NCI-H2196 treated with DMSO at 0.1 percent for 48 hours (cell line): ENCODE results near the gene WBP1L.
"Not testable (repeated sequence)": the region's sequence is repeated elsewhere in the genome, so short reads cannot be mapped to it uniquely, and the experiment has no call there.

Experiments
- DNase-seq: peaks from one replicate; lab custom pipeline; 2025; ENCODE audit not compliant: unreplicated experiment; lab: John Stamatoyannopoulos, UW

WBP1L gene

GRCh38 chr10:102743588-102744373 is at the start of gene WBP1L:
Gene WBP1L (plus strand): TSS chr10:102743948. CDS start chr10:102744054, 106 bp downstream.
- DNase-seq = peak; percentile 86

- not testable (repeated sequence) for DNase-seq
Measured at GRCh38 chr10:102695401-102695800, 48.3 kb upstream of the WBP1L start.

GRCh38 chr10:102696736-102697135 is 47.0 kb upstream of the WBP1L start:
- no peak for DNase-seq

GRCh38 chr10:102698894-102699293 is 44.9 kb upstream of the WBP1L start:
- DNase-seq = no peak

- DNase-seq = no peak
Measured at GRCh38 chr10:102701272-102701671, 42.5 kb upstream of the WBP1L start.

GRCh38 chr10:102701796-102702195 is 42.0 kb upstream of the WBP1L start:
- no peak for DNase-seq

GRCh38 chr10:102702742-102703141 is 41.0 kb upstream of the WBP1L start:
- no peak for DNase-seq

- no peak for DNase-seq
Measured at GRCh38 chr10:102704915-102705314, 38.8 kb upstream of the WBP1L start.

GRCh38 chr10:102705531-102705930 is 38.2 kb upstream of the WBP1L start:
- DNase-seq = no peak

GRCh38 chr10:102710609-102711008 is 33.1 kb upstream of the WBP1L start:
- no peak for DNase-seq

GRCh38 chr10:102712089-102712488 is 31.7 kb upstream of the WBP1L start:
- no peak for DNase-seq

- no peak for DNase-seq
Measured at GRCh38 chr10:102712843-102713538, 30.8 kb upstream of the WBP1L start.

- no peak for DNase-seq
Measured at GRCh38 chr10:102713539-102713813, 30.3 kb upstream of the WBP1L start.

GRCh38 chr10:102713814-102714620 is 29.7 kb upstream of the WBP1L start, which contains the start of gene ARL3:
Gene ARL3 (minus strand): TSS chr10:102714397. CDS start chr10:102714275, 122 bp downstream.
- peak; percentile 82 for DNase-seq

- no peak for DNase-seq
Measured at GRCh38 chr10:102714621-102715455, 28.9 kb upstream of the WBP1L start, which contains the start of gene SFXN2. Gene SFXN2 (plus strand): TSS chr10:102714636. CDS start chr10:102726637, 12,001 bp downstream.

GRCh38 chr10:102715880-102716279 is 27.9 kb upstream of the WBP1L start:
- DNase-seq = no peak

- not testable (repeated sequence) for DNase-seq
Measured at GRCh38 chr10:102716900-102717565, 26.7 kb upstream of the WBP1L start.

GRCh38 chr10:102718220-102718619 is 25.5 kb upstream of the WBP1L start:
- DNase-seq = no peak

- no peak for DNase-seq
Measured at GRCh38 chr10:102720337-102720736, 23.4 kb upstream of the WBP1L start.

- DNase-seq = no peak
Measured at GRCh38 chr10:102720775-102721301, 22.9 kb upstream of the WBP1L start.
